Activated CD4-positive, alpha-beta memory T cell treated with anti-CD3 and anti-CD28 coated beads for 36 hours (primary cell): ENCODE data around the gene BANP. TPM values are rescaled to one million over a fixed set of nuclear protein-coding genes. Genes with fewer than 3 reads are reported as not detected.

Source experiments
- CTCF ChIA-PET: fragments of 350-600 bp; sonication (Branson Sonifier 250); formaldehyde crosslinking; loops from one replicate; lab custom pipeline; 2021; ENCODE audit warnings: antibody characterized with exemption, inconsistent platforms; lab: Charles Lee
- POLR2A ChIA-PET: fragments of 350-600 bp; sonication (Branson Sonifier 250); formaldehyde crosslinking; loops from one replicate; lab custom pipeline; 2021; ENCODE audit warnings: antibody characterized with exemption; lab: Charles Lee
- DNase-seq: peaks from one replicate; pipeline ENCODE4 v3.0.0-alpha.2; 2020
- H3K27ac Mint-ChIP-seq: one replicate; pipeline ENCODE4 v1.8.0; 2021; ENCODE audit warnings: mixed read lengths
- H3K27me3 Mint-ChIP-seq: one replicate; pipeline ENCODE4 v1.8.0; 2021; ENCODE audit warnings: mixed read lengths
- H3K36me3 Mint-ChIP-seq: one replicate; pipeline ENCODE4 v1.8.0; 2021; ENCODE audit warnings: mixed read lengths
- H3K4me1 Mint-ChIP-seq: one replicate; pipeline ENCODE4 v1.8.0; 2021; ENCODE audit warnings: low read depth, mixed read lengths
- H3K4me3 Mint-ChIP-seq: one replicate; pipeline ENCODE4 v1.8.0; 2021; ENCODE audit warnings: mild to moderate bottlenecking, mixed read lengths
- H3K9me3 Mint-ChIP-seq: one replicate; pipeline ENCODE4 v1.8.0; 2021; ENCODE audit warnings: mixed read lengths
- intact Hi-C: fragments of 100-400 bp; cut with micrococcal nuclease; formaldehyde crosslinking; loops from one replicate; pipeline ENCODE4 v1.15.1; 2023
- total RNA-seq, 2 experiments: library from RNA; stranded (reverse); gene quantifications; one replicate each; pipeline ENCODE4 v1.2.3, GENCODE V29; 2021

BANP gene
- total RNA-seq, 2 experiments from 2014 or later, result 29.6 to 30.6 TPM

DNA sequence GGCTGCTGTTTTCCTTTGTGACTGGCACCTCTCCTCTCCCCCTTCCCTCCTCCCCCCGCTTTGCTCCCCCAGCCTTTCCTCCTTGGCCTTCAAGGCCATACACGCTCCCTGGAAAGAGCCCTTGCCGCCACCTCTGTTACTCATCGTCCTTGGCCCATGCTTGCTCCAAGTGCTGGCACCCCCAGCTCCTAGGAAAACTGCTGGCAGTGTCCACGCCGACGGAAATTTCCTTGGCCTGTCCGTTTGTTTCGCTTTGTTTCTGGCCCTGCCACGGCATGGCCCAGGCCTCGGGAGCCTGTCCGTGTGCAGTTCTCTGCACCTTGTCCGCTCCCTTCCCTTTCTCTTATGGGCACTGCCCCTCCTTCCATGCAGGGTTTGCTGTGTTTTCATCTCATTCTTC is 32.9 kb upstream of the BANP start:
- H3K36me3 Mint-ChIP-seq, result no peaks in the 10 kb centered on the region
- POLR2A ChIA-PET, result no interaction called here
- H3K27me3 Mint-ChIP-seq, result peaks cover 8% of the 10 kb centered on the region
- CTCF ChIA-PET, result no interaction called here
- no peak overlapping the region for H3K4me3 Mint-ChIP-seq
- H3K9me3 Mint-ChIP-seq, result no peaks in the 10 kb centered on the region
- H3K27ac Mint-ChIP-seq, result no peak overlapping the region
- no peaks in the 10 kb centered on the region for H3K4me1 Mint-ChIP-seq
- intact Hi-C loops, result no loop called here
- no peak for DNase-seq

DNA sequence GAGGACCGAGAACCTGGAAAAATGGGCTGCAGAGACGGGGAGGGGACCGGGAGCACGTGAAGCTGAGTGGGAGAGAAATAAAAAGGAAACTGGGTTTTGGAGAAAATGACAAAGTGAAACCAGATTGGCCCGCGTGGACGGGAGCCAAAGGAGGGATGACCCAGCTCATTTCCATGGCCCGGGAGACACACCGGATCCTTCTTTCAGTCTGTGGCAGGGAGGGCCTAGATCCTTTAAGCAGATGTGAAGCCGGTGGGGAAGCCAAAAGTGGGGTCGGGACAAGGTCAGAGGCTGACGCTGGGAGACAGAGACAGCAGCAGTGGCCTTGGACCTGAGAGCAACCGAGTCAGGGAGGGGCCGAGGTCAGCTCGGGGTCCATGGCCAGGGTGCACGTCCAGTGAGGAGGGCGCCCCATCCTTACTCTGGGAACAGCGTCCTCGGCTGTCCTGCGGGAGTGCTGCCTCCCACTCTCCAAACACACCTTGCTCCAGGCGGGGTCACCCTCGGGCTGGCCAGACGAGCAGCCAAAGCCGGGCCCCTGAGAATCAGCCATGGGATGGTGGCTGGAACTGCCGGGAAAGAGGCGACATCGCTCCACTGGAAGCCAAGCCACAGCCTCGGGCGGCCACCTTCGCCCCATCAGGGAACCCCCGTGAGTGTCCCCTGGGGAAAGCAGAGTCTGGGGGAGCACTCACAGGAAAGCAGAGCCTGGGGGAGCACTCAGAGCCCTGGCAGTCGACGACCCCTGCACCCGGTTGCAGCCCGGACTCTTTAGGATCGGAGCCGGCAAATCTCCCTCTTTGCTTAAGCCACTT is 32.2 kb upstream of the BANP start:
- CTCF ChIA-PET, result no interaction called here
- POLR2A ChIA-PET, result no interaction called here
- intact Hi-C loops, result no loop called here
- Mint-ChIP-seq H3K9me3 (no peaks in the 10 kb centered on the region), H3K36me3 (no peaks in the 10 kb centered on the region), H3K4me1 (no peaks in the 10 kb centered on the region), H3K27ac (no peak overlapping the region), H3K27me3 (peaks cover 8% of the 10 kb centered on the region), H3K4me3 (no peak overlapping the region)
- no peak for DNase-seq

DNA sequence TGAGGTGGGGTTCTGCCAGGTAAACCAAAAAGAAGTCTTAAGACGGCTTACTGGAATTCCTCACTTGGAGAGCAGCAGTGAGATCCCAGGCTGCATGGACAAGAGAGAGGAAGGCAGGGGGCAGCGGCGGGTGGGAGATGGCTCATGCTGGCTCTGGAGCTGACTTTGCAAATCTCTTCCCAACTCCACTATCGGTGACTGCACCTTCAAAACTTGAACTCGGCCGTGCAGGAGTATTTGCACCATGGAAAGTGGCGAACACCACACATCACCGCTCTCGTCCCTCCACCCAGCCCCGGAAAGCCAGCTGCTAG is 31.6 kb upstream of the BANP start:
- Mint-ChIP-seq H3K27ac (no peak overlapping the region), H3K27me3 (peaks cover 8% of the 10 kb centered on the region)

DNA sequence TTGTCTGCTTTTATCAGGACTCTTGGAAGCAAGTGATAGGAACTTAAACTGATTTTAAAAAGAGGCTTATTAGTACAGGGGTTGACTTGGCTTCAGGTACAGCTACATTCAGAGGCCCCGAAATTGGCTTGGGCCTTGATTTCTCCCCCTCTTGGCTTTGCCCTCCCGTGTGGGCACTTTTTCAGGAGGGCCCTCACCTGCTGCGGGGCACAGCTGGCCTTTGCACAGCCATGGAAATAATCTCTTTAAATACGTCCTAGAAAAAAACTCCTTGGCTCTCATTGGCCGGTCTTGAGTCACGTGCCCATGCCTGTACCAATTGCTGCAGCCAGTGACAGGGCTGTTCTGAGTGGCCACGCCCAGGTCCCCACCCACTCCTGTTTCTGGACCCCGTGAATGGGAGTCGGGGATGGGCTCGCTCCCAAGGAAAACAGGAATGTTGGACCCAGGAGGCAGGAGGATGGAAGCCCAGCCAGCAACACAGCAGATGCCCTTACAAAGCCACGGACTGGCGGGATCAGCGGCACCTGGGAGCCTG is 29.9 kb upstream of the BANP start:
- no peak overlapping the region for H3K27ac Mint-ChIP-seq
- intact Hi-C loops, result no loop called here
- H3K27me3 Mint-ChIP-seq, result peaks cover 7% of the 10 kb centered on the region
- H3K4me3 Mint-ChIP-seq, result no peak overlapping the region
- no peaks in the 10 kb centered on the region for H3K9me3 Mint-ChIP-seq
- DNase-seq, result no peak
- CTCF ChIA-PET, result no interaction called here
- H3K36me3 Mint-ChIP-seq, result no peaks in the 10 kb centered on the region
- peaks cover 2% of the 10 kb centered on the region for H3K4me1 Mint-ChIP-seq
- POLR2A ChIA-PET, result no interaction called here

More for the DNA sequence above, 31.6 kb upstream of the BANP start:
- intact Hi-C loops, result no loop called here
- ChIA-PET POLR2A (no interaction called here), CTCF (no interaction called here)
- H3K9me3 Mint-ChIP-seq, result no peaks in the 10 kb centered on the region
- no peaks in the 10 kb centered on the region for H3K36me3 Mint-ChIP-seq
- no peak overlapping the region for H3K4me3 Mint-ChIP-seq
- no peak for DNase-seq
- H3K4me1 Mint-ChIP-seq, result no peaks in the 10 kb centered on the region

DNA sequence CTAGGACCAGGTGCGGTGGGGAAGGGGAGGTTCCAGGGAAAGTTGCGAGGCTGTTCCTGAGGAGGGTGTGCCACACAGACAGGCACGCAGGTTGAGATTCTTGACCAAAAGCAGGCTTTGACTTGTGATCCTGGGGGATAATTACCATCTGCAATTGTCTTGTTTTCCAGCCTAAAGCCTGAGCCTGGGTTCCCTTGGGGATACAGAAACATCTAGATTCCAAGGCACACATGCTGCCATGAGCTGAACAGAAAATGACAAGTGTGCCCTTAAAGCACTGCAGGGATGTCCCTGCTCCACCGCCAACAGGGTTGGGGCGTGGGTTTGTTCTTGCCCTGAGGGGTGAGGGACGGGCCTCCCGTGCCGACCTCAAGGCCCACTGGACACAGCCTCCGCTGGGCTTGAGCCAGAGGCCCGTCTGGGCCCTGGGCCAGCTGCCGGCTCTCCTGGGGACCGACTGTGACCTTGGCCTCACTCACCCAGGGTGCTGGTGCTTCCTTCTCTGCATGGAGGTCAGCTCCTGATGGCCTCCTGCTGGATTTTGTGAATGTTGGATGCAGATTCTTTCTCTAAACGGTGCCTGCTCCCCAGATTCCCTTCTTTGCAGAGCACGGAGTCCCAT is 28.9 kb upstream of the BANP start:
- ChIA-PET POLR2A (no interaction called here), CTCF (no interaction called here)
- no peak overlapping the region for H3K27ac Mint-ChIP-seq
- H3K4me3 Mint-ChIP-seq, result no peak overlapping the region
- peaks cover 7% of the 10 kb centered on the region for H3K27me3 Mint-ChIP-seq
- DNase-seq, result no peak
- no peaks in the 10 kb centered on the region for H3K36me3 Mint-ChIP-seq
- H3K4me1 Mint-ChIP-seq, result peaks cover 6% of the 10 kb centered on the region
- intact Hi-C loops, result no loop called here
- H3K9me3 Mint-ChIP-seq, result no peaks in the 10 kb centered on the region

- H3K27me3 Mint-ChIP-seq, result no peaks in the 10 kb centered on the region
- H3K9me3 Mint-ChIP-seq, result no peaks in the 10 kb centered on the region
- POLR2A ChIA-PET, result no interaction called here
- H3K4me1 Mint-ChIP-seq, result peaks cover 6% of the 10 kb centered on the region
- no peak overlapping the region for H3K4me3 Mint-ChIP-seq
- CTCF ChIA-PET, result no interaction called here
- intact Hi-C loops, result no loop called here
- no peaks in the 10 kb centered on the region for H3K36me3 Mint-ChIP-seq
- no peak overlapping the region for H3K27ac Mint-ChIP-seq
- DNase-seq, result no peak
These were observed 27.0 kb upstream of the BANP start for GRCh38 chr16:87924041-87924810.

DNA sequence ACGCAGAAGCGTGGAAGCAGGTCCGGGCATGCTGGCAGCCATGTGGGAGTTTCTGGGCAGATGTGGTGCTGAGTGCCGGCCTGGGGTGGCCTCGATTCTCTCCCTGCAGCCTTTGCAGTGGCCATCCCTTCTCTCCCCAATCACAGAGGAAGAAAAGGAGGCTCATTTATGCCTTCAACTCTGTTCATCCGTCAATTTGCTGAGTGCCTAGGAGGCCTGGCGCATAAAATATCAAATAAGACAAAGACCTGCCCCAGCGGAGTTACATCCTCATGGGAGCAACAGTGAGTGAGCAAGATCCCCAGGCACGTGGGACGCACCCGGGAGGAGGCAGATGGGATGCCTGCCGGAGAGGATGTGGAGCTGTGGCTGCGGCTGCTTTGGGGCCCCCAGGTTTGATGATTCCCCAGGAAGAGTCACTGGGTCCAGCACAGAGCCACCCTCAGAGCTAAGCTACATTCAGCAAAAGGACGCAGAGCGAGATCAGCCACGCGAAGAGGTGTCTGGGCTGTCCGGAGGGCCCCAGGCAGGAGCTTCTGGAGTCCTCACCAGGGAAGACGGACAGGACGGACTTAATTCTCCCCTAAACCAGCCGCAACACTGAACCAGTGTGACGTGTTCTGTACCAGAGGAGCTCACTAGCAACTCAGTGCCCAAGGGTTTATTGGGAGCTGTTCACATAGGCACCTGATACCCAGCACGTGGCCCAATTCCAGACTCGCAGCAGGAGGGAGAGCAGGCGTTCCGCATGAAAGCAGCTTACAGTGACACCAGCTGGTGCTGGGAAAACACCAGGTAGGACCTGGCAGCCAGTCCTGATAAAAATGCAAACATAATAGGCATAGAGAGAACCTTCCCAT is 26.2 kb upstream of the BANP start:
- Mint-ChIP-seq H3K4me1 (peaks cover 6% of the 10 kb centered on the region), H3K4me3 (no peak overlapping the region), H3K27me3 (no peaks in the 10 kb centered on the region), H3K9me3 (no peaks in the 10 kb centered on the region), H3K27ac (no peak overlapping the region), H3K36me3 (no peaks in the 10 kb centered on the region)
- intact Hi-C loops, result no loop called here
- ChIA-PET CTCF (no interaction called here), POLR2A (no interaction called here)
- no peak for DNase-seq

GRCh38 chr16:87926246-87927194 is 24.7 kb upstream of the BANP start:
- Mint-ChIP-seq H3K4me3 (no peak overlapping the region), H3K4me1 (peaks cover 6% of the 10 kb centered on the region), H3K27me3 (no peaks in the 10 kb centered on the region), H3K36me3 (no peaks in the 10 kb centered on the region), H3K9me3 (no peaks in the 10 kb centered on the region), H3K27ac (no peak overlapping the region)
- DNase-seq, result peak; percentile 43
- CTCF ChIA-PET, result interaction anchor here (0.5 kb wide), 1 partner anchor 553 kb away, joined by 3 read pairs; no protein-coding TSS in a partner anchor
- intact Hi-C loops, result no loop called here
- POLR2A ChIA-PET, result interaction anchor here (0.9 kb wide), 1 partner anchor 161 kb away, joined by 3 read pairs; the partner anchor contains the start of gene KLHDC4

DNA sequence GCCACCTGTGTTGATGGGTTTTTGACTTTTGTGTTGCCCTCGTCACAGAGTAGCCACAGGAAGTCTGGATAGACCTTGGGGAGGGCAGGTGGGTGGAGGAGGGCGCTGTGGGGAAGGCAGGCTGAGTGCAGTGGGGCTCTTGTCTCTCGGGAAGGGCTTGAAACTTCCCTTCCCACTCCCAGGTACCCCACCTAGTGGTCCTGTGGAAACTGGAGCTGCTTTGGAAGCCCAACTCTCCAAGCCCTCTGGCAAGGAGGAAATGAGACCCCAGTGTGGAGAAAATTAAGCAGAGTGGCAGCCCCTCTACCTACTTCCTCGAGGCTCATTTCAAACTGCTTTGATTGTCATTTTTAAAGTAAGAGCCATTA is 24.1 kb upstream of the BANP start:
- no peak overlapping the region for H3K4me3 Mint-ChIP-seq
- H3K4me1 Mint-ChIP-seq, result peaks cover 6% of the 10 kb centered on the region
- no peaks in the 10 kb centered on the region for H3K27me3 Mint-ChIP-seq
- no peak for DNase-seq
- intact Hi-C loops, result no loop called here
- H3K9me3 Mint-ChIP-seq, result no peaks in the 10 kb centered on the region
- H3K27ac Mint-ChIP-seq, result no peak overlapping the region
- no peaks in the 10 kb centered on the region for H3K36me3 Mint-ChIP-seq
- CTCF ChIA-PET, result interaction anchor here (0.5 to 0.6 kb wide), 2 partner anchors 552 to 763 kb away, joined by 3 to 4 read pairs; no protein-coding TSS in a partner anchor
- POLR2A ChIA-PET, result interaction anchor here (0.9 kb wide), 1 partner anchor 162 kb away, joined by 3 read pairs; the partner anchor contains the start of gene KLHDC4

DNA sequence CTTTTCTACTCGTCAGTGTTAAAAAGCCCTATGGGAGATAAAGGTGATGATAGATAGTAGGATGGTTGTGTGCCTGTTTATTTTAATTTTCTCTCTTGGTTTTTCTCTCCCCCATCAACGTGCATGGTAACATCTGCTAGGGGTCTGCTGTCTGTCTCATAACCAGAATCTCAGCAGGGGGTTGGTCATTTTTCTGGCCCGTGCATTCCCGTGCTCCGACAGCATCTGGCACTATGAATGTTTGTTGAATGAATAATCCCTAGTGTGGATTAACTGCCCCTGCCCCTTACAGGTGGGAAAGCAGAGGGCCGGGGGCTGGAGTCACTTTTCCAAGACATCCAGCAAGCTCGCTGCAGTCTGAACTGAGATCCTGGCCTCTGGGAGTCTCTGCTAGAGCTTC is 21.2 kb upstream of the BANP start:
- no peak for DNase-seq
- peaks cover 6% of the 10 kb centered on the region for H3K4me1 Mint-ChIP-seq
- POLR2A ChIA-PET, result no interaction called here
- intact Hi-C loops, result no loop called here
- H3K4me3 Mint-ChIP-seq, result no peak overlapping the region
- H3K27me3 Mint-ChIP-seq, result no peaks in the 10 kb centered on the region
- H3K36me3 Mint-ChIP-seq, result no peaks in the 10 kb centered on the region
- H3K27ac Mint-ChIP-seq, result no peak overlapping the region
- H3K9me3 Mint-ChIP-seq, result no peaks in the 10 kb centered on the region
- CTCF ChIA-PET, result no interaction called here

- H3K27ac Mint-ChIP-seq, result no peak overlapping the region
- H3K27me3 Mint-ChIP-seq, result no peaks in the 10 kb centered on the region
- intact Hi-C loops, result no loop called here
- no peak overlapping the region for H3K4me3 Mint-ChIP-seq
- CTCF ChIA-PET, result interaction anchor here (0.6 kb wide), 1 partner anchor 199 kb away, joined by 4 read pairs; no protein-coding TSS in a partner anchor
- H3K36me3 Mint-ChIP-seq, result no peaks in the 10 kb centered on the region
- H3K4me1 Mint-ChIP-seq, result peaks cover 6% of the 10 kb centered on the region
- H3K9me3 Mint-ChIP-seq, result no peaks in the 10 kb centered on the region
- DNase-seq, result no peak
- POLR2A ChIA-PET, result interaction anchor here (0.6 kb wide), 1 partner anchor 346 kb away, joined by 4 read pairs; no protein-coding TSS in a partner anchor
These were observed 20.8 kb upstream of the BANP start for GRCh38 chr16:87930456-87930855.
